HL-60 (cell line): ENCODE results near the gene LARP4B.

Experiments
- DNase-seq, 2 experiments: peaks; one replicate each; pipeline ENCODE4 v3.0.0-alpha.2; 2010 to 2020; ENCODE audit warnings: low read depth in 1 of 2, low spot score in 1 of 2
- H3K27ac ChIP-seq: fragments of 250-450 bp; sonication (Bioruptor Pico); replicated peaks from 2 replicates; pipeline ENCODE4 v1.5.1; 2020; ENCODE audit warnings: mild to moderate bottlenecking, moderate library complexity
- H3K27me3 ChIP-seq: fragments of 250-450 bp; sonication (Bioruptor Pico); 2 replicates; pipeline ENCODE4 v1.5.1; 2021; ENCODE audit warnings: mild to moderate bottlenecking, moderate library complexity; ENCODE audit not compliant: insufficient read depth, poor library complexity, severe bottlenecking
- H3K4me3 ChIP-seq: replicated peaks from 2 replicates; pipeline ENCODE4 v1.5.1; 2011; ENCODE audit warnings: mild to moderate bottlenecking, control low read depth, low read length; ENCODE audit not compliant: insufficient read depth
- CTCF ChIP-seq: IDR thresholded peaks from one replicate; pipeline ENCODE4 v1.5.1; 2011; ENCODE audit warnings: low read length, control low read depth, inconsistent platforms; ENCODE audit not compliant: insufficient read depth
- GABPA ChIP-seq: IDR thresholded peaks from 2 replicates; pipeline ENCODE4 v1.6.1; 2012; ENCODE audit warnings: low read depth
- POLR2AphosphoS5 ChIP-seq: IDR thresholded peaks from 2 replicates; pipeline ENCODE4 v1.6.1; 2012; ENCODE audit warnings: low read depth
- REST ChIP-seq: IDR thresholded peaks from 2 replicates; pipeline ENCODE4 v1.6.1; 2012; ENCODE audit warnings: low read depth; ENCODE audit not compliant: insufficient replicate concordance
- SPI1 ChIP-seq: IDR thresholded peaks from 2 replicates; pipeline ENCODE4 v1.6.1; 2012; ENCODE audit warnings: low read depth, mild to moderate bottlenecking, borderline replicate concordance

The LARP4B gene

GRCh38 chr10:809671-810350 is 121.7 kb downstream of the LARP4B start:
- Histone ChIP-seq H3K4me3 (no peak overlapping the region), H3K27ac (no peak overlapping the region), H3K27me3 (no peaks in the 10 kb centered on the region)
- no peak for TF ChIP-seq GABPA
- TF ChIP-seq CTCF, result no peak
- no peak for TF ChIP-seq REST
- TF ChIP-seq POLR2AphosphoS5, result no peak
- no peak for TF ChIP-seq SPI1
- DNase-seq, result no peak

- TF ChIP-seq CTCF (no peak), GABPA (no peak)
- H3K27ac ChIP-seq, result no peak overlapping the region
These were observed 123.5 kb downstream of the LARP4B start for GRCh38 chr10:807958-808353.

GRCh38 chr10:807163-807957 is 124.1 kb downstream of the LARP4B start:
- H3K27me3 ChIP-seq, result no peaks in the 10 kb centered on the region
- H3K4me3 ChIP-seq, result no peak overlapping the region
- DNase-seq, result no peak
- H3K27ac ChIP-seq, result no peak overlapping the region
- TF ChIP-seq SPI1, result no peak
- TF ChIP-seq POLR2AphosphoS5, result peak; percentile 8; the same call in 1 of the 2 replicates
- TF ChIP-seq GABPA, result no peak
- no peak for TF ChIP-seq CTCF

More at GRCh38 chr10:807958-808353, 123.5 kb downstream of the LARP4B start:
- Histone ChIP-seq H3K4me3 (no peak overlapping the region), H3K27me3 (no peaks in the 10 kb centered on the region)
- no peak for DNase-seq

GRCh38 chr10:806451-807162 is 124.9 kb downstream of the LARP4B start:
- H3K4me3 ChIP-seq, result no peak overlapping the region
- H3K27ac ChIP-seq, result no peak overlapping the region

More at GRCh38 chr10:806451-807162, 124.9 kb downstream of the LARP4B start:
- no peak for TF ChIP-seq SPI1
- no peak for TF ChIP-seq CTCF
- no peak for TF ChIP-seq GABPA
- no peak for TF ChIP-seq REST
- no peak for TF ChIP-seq POLR2AphosphoS5
- no peaks in the 10 kb centered on the region for H3K27me3 ChIP-seq
- DNase-seq, result no peak
